Tibial nerve (tissue), 3 donors: Measurements from ENCODE around the gene CS.

Source experiments
- CTCF ChIP-seq, 5 experiments: fragments of 200-600 bp in 3 of 5; fragments of 450-650 bp in 2 of 5; sonication (generic) in 3 of 5; IDR thresholded peaks; one replicate each; pipeline ENCODE4 v1.5.1; 2016 to 2019; ENCODE audit warnings: antibody characterized with exemption in 5 of 5, mild to moderate bottlenecking in 3 of 5, moderate library complexity in 2 of 5
- POLR2A ChIP-seq, 2 donors: fragments of 450-650 bp; IDR thresholded peaks; one replicate each; pipeline ENCODE4 v1.6.1; 2017; ENCODE audit warnings: antibody characterized with exemption in 2 of 2, mild to moderate bottlenecking in 2 of 2, moderate library complexity in 2 of 2

DNA sequence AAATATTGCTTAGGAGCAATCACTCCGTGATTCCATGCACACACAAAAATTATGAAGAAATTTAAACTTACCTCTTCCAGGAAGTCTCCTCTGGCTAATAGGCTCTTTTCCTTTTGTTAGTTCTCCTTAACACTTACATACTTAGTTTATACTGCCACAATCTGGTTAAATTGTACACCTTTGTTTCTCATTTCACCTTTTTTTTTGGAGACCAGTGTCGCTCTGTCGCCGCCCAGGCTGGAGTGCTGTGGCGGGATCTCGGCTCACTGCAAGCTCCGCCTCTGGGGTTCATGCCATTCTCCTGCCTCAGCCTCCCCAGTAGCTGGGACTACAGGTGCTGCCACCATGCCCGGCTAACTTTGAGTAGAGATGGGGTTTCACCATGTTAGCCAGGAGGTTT is 39.8 kb downstream of the CS start:
- no peak for TF ChIP-seq CTCF (IDR thresholded peaks at IDR 0.05)
- TF ChIP-seq POLR2A (IDR thresholded peaks at IDR 0.05) = no peak
